Activated naive CD4-positive, alpha-beta T cell treated with Interleukin-2 at 50 U/mL for 16 hours (primary cell): ENCODE measurements around the gene SLC1A1.

Source experiments
- DNase-seq: peaks from one replicate; pipeline ENCODE4 v3.0.0-alpha.2; 2020

SLC1A1 gene

DNA sequence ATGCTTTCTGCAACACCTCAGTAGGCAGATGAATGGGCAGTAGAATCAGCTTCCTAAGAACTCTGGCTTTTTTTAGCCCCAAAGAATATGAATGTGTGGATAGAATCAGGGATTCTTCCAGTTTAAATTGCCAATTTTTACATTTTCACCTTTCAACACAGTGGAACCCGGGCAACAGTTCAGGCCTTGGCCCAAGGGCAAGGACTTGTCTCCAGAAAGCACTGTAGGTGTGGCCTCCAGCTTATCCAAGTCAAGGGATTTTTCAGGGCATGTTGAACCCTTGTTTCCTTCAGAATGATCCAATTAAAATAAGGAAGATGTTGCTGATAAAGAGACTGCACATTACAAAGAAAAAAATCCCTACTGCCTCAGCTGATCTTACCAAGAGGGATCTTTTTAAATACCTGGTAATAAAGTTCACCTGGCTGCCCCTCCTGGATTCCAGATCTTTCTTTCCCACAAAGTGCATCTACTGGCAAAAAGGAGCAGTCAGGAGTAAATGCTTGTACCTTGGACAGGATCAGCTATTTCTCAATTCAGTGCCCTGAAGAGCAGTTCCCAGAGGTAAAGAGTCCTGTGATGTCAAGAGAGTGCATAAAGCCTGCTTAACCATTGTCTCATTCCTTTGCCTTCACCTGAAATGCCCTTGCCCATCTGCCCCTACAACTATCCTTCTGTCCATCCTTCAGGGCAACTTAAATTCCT lies 91.7 kb downstream of the SLC1A1 start:
- no peak for DNase-seq

DNA sequence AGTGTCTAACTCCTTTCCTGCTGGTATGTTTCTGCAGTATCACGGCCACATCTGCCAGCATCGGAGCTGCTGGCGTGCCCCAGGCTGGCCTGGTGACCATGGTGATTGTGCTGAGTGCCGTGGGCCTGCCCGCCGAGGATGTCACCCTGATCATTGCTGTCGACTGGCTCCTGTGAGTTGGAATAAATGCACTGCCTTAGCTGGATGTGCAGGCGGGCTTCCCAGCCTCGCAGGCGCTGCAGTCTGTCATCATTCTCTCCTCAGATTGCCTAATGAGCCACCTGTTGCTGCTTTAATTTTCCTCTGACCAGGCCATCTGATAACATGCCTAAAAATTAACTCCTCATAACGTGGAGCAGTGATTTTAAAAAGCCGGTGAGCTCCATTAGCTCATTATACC lies 92.7 kb downstream of the SLC1A1 start:
- DNase-seq: no peak

GRCh38 chr9:4584636-4585035 lies 94.4 kb downstream of the SLC1A1 start:
- no peak for DNase-seq

- no peak for DNase-seq
Measured at GRCh38 chr9:4585135-4585534, 94.9 kb downstream of the SLC1A1 start.

- DNase-seq: no peak
Measured at GRCh38 chr9:4588721-4589120, 98.5 kb downstream of the SLC1A1 start.

DNA sequence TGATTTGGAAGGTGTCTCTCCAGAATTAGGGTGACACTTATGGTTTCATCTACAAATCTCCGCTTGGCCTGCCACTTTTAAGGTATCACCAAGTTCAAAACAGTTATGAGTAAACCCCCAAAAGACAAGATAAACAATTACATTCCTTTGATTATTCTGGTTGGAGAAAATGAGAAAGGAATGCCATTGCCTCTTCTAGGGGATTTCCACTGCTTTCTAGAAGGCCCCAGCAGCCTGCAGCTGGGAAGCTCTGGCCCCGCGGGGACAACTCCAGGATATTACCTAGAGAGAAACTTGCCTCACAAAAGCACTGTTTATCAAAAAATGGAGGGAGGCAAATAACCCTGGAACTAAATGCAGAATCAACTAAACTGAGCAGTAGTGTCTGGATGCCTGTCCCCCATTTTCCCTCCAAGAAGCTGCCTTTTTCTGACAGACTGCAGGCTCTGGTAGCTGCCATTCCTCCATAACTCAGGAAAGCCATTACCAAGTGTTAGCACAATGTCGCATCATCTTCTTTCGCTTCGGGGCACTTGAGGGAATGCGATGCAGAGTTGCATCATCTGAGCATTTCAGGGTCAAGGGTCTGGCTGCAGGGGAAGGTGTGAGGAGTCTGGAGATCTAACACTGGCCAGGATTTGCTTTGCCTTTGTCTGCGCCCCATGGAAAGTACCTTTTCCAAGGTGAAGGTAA lies 100.3 kb downstream of the SLC1A1 start:
- DNase-seq: no peak

GRCh38 chr9:4591123-4591500 lies 100.8 kb downstream of the SLC1A1 start:
- DNase-seq: no peak

DNA sequence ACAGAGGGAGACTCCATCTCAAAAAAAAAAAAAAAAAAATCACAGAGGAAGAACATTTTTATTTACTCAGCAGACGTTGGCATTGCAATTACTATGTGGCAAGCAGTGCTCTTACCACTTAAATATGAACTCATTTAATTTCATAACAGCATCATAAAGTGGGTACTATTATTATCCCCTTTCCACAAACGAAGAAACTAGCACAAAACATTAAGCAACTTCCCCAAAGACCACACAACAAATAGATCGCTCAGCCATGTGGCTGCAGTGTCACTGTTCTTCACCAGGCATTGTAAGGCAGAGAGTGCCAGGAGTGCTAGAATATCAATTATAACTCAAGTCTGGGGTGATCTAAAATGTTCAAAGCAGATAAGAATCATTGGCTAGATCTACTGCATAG lies 102.0 kb downstream of the SLC1A1 start:
- DNase-seq: no peak

GRCh38 chr9:4592886-4593285 lies 102.6 kb downstream of the SLC1A1 start:
- DNase-seq: no peak

DNA sequence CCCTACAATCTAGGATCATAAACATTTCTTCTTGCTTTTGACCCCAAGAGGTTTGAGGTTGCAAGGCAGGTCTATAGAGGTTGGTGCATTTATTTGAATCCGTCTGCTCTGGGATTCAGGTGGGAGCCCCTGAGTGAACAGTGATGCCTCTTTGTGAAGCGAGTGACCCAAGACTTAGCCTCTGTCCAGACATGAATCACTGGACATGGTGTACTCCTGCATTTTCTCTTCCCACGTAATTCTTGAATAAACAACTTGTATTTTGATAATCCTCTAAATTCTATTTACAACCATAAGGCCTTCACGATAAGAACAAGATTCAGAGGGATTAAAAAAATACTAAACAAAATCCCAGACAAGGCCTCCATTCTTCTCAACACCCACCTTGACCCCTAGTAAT lies 104.3 kb downstream of the SLC1A1 start:
- DNase-seq: no peak

DNA sequence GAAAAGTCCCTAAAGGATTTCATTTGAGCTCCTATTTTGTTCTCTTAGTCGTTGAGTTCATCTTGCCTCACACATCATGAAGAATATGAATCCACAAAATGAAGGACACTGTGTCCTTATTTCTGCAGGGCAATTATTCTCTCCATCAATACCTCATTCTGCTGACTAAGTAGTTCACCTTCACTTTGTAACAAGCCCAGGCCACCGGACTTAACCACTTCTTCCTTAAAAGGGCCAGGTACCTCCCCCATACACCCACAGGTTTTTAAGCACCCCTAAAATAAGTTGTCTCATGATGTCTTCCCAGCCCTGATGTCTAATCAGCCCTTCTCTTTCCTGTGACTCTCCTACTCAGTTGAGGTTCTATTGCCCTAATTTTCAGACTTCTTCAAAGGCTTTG lies 104.7 kb downstream of the SLC1A1 start:
- no peak for DNase-seq

- DNase-seq: peak; percentile 31
Measured at GRCh38 chr9:4596165-4596922, 106.1 kb downstream of the SLC1A1 start.

- no peak for DNase-seq
Measured at GRCh38 chr9:4600368-4600767, 110.1 kb downstream of the SLC1A1 start.

DNA sequence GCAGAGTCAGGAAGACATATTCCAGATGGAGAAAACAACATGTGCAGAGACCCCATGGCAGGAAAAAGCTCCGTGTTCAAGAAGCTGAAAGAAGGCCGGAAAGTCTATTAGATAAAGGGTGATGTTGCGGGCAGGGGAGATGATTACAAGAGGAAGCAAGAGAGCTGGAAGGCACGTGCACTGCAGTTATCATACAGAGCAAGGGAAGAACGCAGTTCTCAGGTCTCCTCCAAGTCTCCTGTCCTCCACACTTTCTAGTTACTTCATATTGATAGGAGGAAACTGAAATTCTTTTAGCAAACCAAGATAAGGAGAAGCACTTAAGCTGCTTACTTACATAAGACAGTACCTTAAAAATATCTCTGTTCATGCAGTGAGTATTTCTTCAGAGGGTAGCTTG lies 113.6 kb downstream of the SLC1A1 start:
- no peak for DNase-seq

DNA sequence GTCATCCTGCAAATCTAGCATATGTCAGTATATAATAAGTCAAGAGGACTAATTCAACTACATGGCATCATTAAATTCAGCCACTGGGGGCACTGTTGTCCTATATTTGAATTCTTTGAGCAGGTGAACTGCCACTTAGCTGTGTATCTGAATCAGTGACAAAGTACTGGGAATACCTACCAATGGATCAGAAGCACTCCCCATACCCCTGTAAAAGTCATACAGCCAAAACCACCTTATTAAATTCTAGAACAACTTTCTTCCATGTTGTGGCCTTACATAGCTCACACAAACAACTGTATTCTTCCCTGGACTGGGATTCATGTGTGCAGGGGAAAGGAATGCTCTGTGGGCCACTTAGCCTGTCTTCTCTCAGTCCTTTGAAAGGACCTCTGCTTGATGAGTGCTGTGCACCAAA lies 114.4 kb downstream of the SLC1A1 start:
- DNase-seq: peak; percentile 52

DNA sequence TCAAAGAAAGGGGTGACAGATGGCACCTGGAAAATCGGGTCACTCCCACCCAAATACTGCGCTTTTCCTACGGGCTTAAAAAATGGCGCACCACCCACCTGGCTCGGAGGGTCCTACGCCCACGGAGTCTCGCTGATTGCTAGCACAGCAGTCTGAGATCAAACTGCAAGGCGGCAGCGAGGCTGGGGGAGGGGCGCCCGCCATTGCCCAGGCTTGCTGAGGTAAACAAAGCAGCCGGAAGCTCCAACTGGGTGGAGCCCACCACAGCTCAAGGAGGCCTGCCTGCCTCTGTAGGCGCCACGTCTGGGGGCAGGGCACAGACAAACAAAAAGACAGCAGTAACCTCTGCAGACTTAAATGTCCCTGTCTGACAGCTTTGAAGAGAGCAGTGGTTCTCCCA lies 115.8 kb downstream of the SLC1A1 start:
- peak; percentile 19 for DNase-seq

GRCh38 chr9:4614627-4615026 lies 124.4 kb downstream of the SLC1A1 start:
- DNase-seq: no peak

- no peak for DNase-seq
Measured at GRCh38 chr9:4615251-4615650, 125.0 kb downstream of the SLC1A1 start.

DNA sequence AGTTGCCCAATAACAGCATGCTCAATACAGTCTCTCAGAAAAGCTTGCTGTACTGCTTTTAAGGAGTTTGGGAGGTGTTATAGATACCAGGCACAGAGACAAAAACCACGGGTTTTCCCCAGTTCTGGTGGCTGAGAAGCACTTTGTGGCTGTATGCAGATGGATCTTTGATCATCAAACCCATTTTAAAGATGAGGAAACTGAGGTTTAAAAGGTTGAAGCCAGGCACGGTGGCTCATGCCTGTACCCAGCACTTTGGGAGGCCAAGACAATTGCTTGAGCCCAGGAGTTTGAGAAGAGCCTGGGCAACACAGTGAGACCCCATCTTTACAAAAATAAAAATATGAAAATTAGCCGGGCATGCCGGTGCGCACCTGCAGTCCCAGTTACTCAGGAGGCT lies 125.5 kb downstream of the SLC1A1 start:
- no peak for DNase-seq

DNA sequence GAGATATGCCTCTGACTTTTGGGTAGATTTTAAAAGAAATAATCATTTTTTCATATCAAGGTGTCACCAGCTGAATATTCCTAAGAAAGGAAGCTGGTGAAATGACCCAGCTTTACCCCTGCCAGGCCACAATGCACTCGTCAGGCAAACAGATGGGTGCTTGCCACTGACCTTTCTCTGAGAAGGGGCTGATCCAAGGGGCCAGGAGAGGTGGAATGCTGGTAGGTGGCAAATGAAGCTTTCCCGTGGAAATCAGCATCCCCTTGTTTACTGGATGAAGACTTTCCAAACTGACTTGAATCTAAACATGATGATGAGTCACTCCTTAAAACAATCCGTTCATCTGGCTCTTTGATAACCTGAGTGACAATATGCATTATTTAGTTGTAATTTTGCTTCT lies 127.5 kb downstream of the SLC1A1 start:
- DNase-seq: no peak

- DNase-seq: no peak
Measured at GRCh38 chr9:4618700-4619099, 128.4 kb downstream of the SLC1A1 start.

DNA sequence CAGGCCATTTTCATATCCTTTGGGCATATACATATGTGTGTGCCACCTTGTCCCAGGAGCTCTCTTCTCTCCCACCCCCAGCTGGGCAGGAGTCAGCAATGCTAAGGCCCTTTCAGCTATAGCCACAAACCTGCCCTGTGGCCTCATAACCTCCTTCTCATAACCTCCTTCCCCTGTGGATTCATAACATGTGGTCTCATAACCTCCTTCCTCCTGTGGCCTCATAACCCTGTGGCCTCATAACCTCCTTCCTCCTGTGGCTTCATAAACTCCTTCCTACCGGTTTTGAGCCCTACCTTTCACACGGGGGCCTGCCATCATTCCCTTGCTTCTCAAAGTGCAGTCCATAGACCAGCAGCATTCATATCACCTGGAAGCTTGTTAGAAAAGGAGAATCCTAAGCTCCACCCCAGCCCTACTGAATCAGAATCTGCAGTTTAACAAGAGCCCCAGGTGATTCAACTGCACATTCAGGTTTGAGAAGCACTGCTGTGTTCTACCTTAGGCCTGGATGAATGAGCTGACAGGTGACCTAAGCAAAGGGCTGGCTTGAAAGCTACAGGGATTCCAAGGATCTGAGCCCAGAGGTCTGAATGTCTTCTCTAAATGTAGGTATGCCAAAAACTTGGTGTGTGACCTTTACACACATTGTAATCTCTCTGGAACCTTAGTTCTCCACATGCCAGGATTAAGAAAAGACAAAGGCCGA lies 129.9 kb downstream of the SLC1A1 start:
- no peak for DNase-seq

GRCh38 chr9:4620881-4621555 lies 130.8 kb downstream of the SLC1A1 start:
- no peak for DNase-seq
